ENCODE measurements around the gene OR8B4.
"Not testable (repeated sequence)": the region's sequence is repeated elsewhere in the genome, so short reads cannot be mapped to it uniquely, and the experiment has no call there.

OR8B4 gene

GRCh38 chr11:124424384-124424921 is at the start of gene OR8B4:
OR8B4 (minus strand) TSS chr11:124424871; CDS start chr11:124424871, 0 bp downstream.
- no peak within 1 kb of the TSS for H3K4me3 ChIP-seq
- no peak within 1 kb of the TSS for H3K27ac ChIP-seq

GRCh38 chr11:124474079-124474478 is 49.4 kb upstream of the OR8B4 start:
- H3K4me3 ChIP-seq: no peak overlapping the region
- H3K27ac ChIP-seq: no peak overlapping the region

GRCh38 chr11:124473476-124473875 is 48.8 kb upstream of the OR8B4 start:
- Histone ChIP-seq H3K4me3 (no peak overlapping the region), H3K27ac (no peak overlapping the region)

- Histone ChIP-seq H3K27ac (peak overlapping the region in 1 of 21 experiments; percentile 32), H3K4me3 (no peak overlapping the region)
Observed at GRCh38 chr11:124470561-124471227, 46.0 kb upstream of the OR8B4 start.

GRCh38 chr11:124467381-124467927 is 42.8 kb upstream of the OR8B4 start:
- no peak overlapping the region for H3K4me3 ChIP-seq
- H3K27ac ChIP-seq: no peak overlapping the region

GRCh38 chr11:124465368-124465767 is 40.7 kb upstream of the OR8B4 start:
- Histone ChIP-seq H3K4me3 (no peak overlapping the region), H3K27ac (no peak overlapping the region)

GRCh38 chr11:124463990-124464389 is 39.3 kb upstream of the OR8B4 start:
- H3K4me3 ChIP-seq: no peak overlapping the region
- H3K27ac ChIP-seq: no peak overlapping the region

GRCh38 chr11:124463324-124463723 is 38.7 kb upstream of the OR8B4 start:
- no peak overlapping the region for H3K4me3 ChIP-seq
- H3K27ac ChIP-seq: no peak overlapping the region

- Histone ChIP-seq H3K4me3 (no peak overlapping the region), H3K27ac (no peak overlapping the region)
Observed at GRCh38 chr11:124460459-124460858, 35.8 kb upstream of the OR8B4 start.

GRCh38 chr11:124459379-124459778 is 34.7 kb upstream of the OR8B4 start:
- not testable (repeated sequence) for H3K4me3 ChIP-seq, H3K27ac ChIP-seq

- H3K4me3 ChIP-seq: no peak overlapping the region
- H3K27ac ChIP-seq: no peak overlapping the region
Observed at GRCh38 chr11:124454552-124454951, 29.9 kb upstream of the OR8B4 start.

GRCh38 chr11:124446916-124447315 is 22.2 kb upstream of the OR8B4 start:
- Histone ChIP-seq H3K27ac (no peak overlapping the region), H3K4me3 (no peak overlapping the region)

- Histone ChIP-seq H3K4me3 (no peak within 1 kb of the TSS), H3K27ac (no peak within 1 kb of the TSS)
Observed at GRCh38 chr11:124445646-124446150, 21.0 kb upstream of the OR8B4 start, which contains the start of gene OR8B8. OR8B8 (minus strand) TSS chr11:124445696; CDS start chr11:124441085, 4,611 bp downstream.

- Histone ChIP-seq H3K4me3 (no peak overlapping the region), H3K27ac (no peak overlapping the region)
Observed at GRCh38 chr11:124442847-124443246, 18.2 kb upstream of the OR8B4 start.

GRCh38 chr11:124442442-124442841 is 17.8 kb upstream of the OR8B4 start:
- H3K4me3 ChIP-seq: no peak overlapping the region
- no peak overlapping the region for H3K27ac ChIP-seq

GRCh38 chr11:124441519-124441918 is 16.8 kb upstream of the OR8B4 start:
- Histone ChIP-seq H3K4me3 (no peak overlapping the region), H3K27ac (no peak overlapping the region)

GRCh38 chr11:124441081-124441480 is 16.4 kb upstream of the OR8B4 start:
- H3K4me3 ChIP-seq: no peak overlapping the region
- H3K27ac ChIP-seq: no peak overlapping the region

- Histone ChIP-seq H3K4me3 (no peak overlapping the region), H3K27ac (no peak overlapping the region)
Observed at GRCh38 chr11:124440608-124441007, 15.9 kb upstream of the OR8B4 start.

- Histone ChIP-seq H3K4me3 (no peak overlapping the region), H3K27ac (no peak overlapping the region)
Observed at GRCh38 chr11:124434699-124435098, 10.0 kb upstream of the OR8B4 start.

GRCh38 chr11:124429599-124429998 is 4.9 kb upstream of the OR8B4 start:
- no peak overlapping the region for H3K27ac ChIP-seq
- H3K4me3 ChIP-seq: no peak overlapping the region

GRCh38 chr11:124421043-124421442 is 3.6 kb downstream of the OR8B4 start:
- Histone ChIP-seq H3K27ac (no peak overlapping the region), H3K4me3 (no peak overlapping the region)

Measured in skin epidermis (tissue), 12 donors.